Adrenal gland (tissue), 5 donors: ENCODE measurements around the gene MRPL55.

Experiments used
- CTCF ChIP-seq, 6 experiments: fragments of 450-650 bp in 4 of 6; fragments of 200-600 bp in 2 of 6; sonication (generic) in 1 of 6; IDR thresholded peaks; 1 replicate in 5 of 6; 2 replicates in 1 of 6; pipeline versions ENCODE4 v1.5.1 to v1.8.0; 2016 to 2021; ENCODE audit warnings: antibody characterized with exemption in 6 of 6, mild to moderate bottlenecking in 2 of 6, moderate library complexity in 1 of 6
- POLR2A ChIP-seq, 2 donors: fragments of 450-650 bp; IDR thresholded peaks; one replicate each; pipeline ENCODE4 v1.6.1; 2017; ENCODE audit warnings: antibody characterized with exemption in 2 of 2, mild to moderate bottlenecking in 2 of 2, moderate library complexity in 1 of 2
- donor health status: DM: no; HTN: no; CAD: no.

GRCh38 chr1:228114827-228115226 is 5.7 kb upstream of the MRPL55 start:
- no peak for TF ChIP-seq CTCF (IDR thresholded peaks at IDR 0.05)
- TF ChIP-seq POLR2A (IDR thresholded peaks at IDR 0.05) = no peak
